ENCODE data around the gene CLEC3A. TPM values are rescaled to one million over a fixed set of nuclear protein-coding genes. Genes with fewer than 3 reads are reported as not detected.

Gene CLEC3A
- total RNA-seq, 1 donor from 2014 or later = not detected

- Histone ChIP-seq H3K27me3 (no peaks in the 10 kb centered on the region), H3K9me3 (no peaks in the 10 kb centered on the region), H3K4me3 (no peak overlapping the region), H3K36me3 (no peaks in the 10 kb centered on the region), H3K4me1 (peaks cover 28% of the 10 kb centered on the region), H3K27ac (peak overlapping the region; percentile 83)
- TF ChIP-seq CTCF (IDR thresholded peaks at IDR 0.05) (no peak), POLR2AphosphoS5 (IDR thresholded peaks at IDR 0.05; ENCODE audit: insufficient read depth in 1 of 2, low read depth in 1 of 2) (no peak), POLR2A (IDR thresholded peaks at IDR 0.05) (no peak)
- intact Hi-C loops (cut with DNase I) = no loop called here
- DNase-seq (ENCODE audit: extremely low spot score in 2 of 2) = peak in 1 of 2 donors; percentile 90
These were observed 29.0 kb upstream of the CLEC3A start for GRCh38 chr16:77993111-77993985.

GRCh38 chr16:77995843-77996455 is 26.4 kb upstream of the CLEC3A start:
- Histone ChIP-seq H3K27me3 (no peaks in the 10 kb centered on the region), H3K36me3 (no peaks in the 10 kb centered on the region), H3K4me3 (no peak overlapping the region), H3K4me1 (peaks cover 19% of the 10 kb centered on the region), H3K27ac (no peak overlapping the region), H3K9me3 (no peaks in the 10 kb centered on the region)
- intact Hi-C loops (cut with DNase I) = no loop called here
- no peak for TF ChIP-seq POLR2AphosphoS5 (IDR thresholded peaks at IDR 0.05; ENCODE audit: insufficient read depth in 1 of 2, low read depth in 1 of 2)
- no peak for DNase-seq (ENCODE audit: extremely low spot score in 2 of 2)

GRCh38 chr16:77998350-77999023 is 23.9 kb upstream of the CLEC3A start:
- no peaks in the 10 kb centered on the region for H3K36me3 ChIP-seq
- intact Hi-C loops (cut with DNase I) = no loop called here
- no peaks in the 10 kb centered on the region for H3K27me3 ChIP-seq
- H3K4me1 ChIP-seq = peaks cover 17% of the 10 kb centered on the region
- no peaks in the 10 kb centered on the region for H3K9me3 ChIP-seq
- no peak overlapping the region for H3K4me3 ChIP-seq
- TF ChIP-seq CTCF (IDR thresholded peaks at IDR 0.05) = no peak
- TF ChIP-seq POLR2AphosphoS5 (IDR thresholded peaks at IDR 0.05; ENCODE audit: insufficient read depth in 1 of 2, low read depth in 1 of 2) = no peak
- TF ChIP-seq POLR2A (IDR thresholded peaks at IDR 0.05) = no peak
- H3K27ac ChIP-seq = no peak overlapping the region
- no peak for DNase-seq (ENCODE audit: extremely low spot score in 2 of 2)

- H3K27me3 ChIP-seq = no peaks in the 10 kb centered on the region
- DNase-seq (ENCODE audit: extremely low spot score in 2 of 2) = no peak
- no peaks in the 10 kb centered on the region for H3K36me3 ChIP-seq
- no peak overlapping the region for H3K4me3 ChIP-seq
- TF ChIP-seq POLR2AphosphoS5 (IDR thresholded peaks at IDR 0.05; ENCODE audit: insufficient read depth in 1 of 2, low read depth in 1 of 2) (no peak), POLR2A (IDR thresholded peaks at IDR 0.05) (no peak), CTCF (IDR thresholded peaks at IDR 0.05) (no peak)
- intact Hi-C loops (cut with DNase I) = loop anchor here (10.0 kb wide), 1 partner anchor 327 kb away; no protein-coding TSS in a partner anchor
- no peak overlapping the region for H3K27ac ChIP-seq
- no peaks in the 10 kb centered on the region for H3K9me3 ChIP-seq
- peaks cover 8% of the 10 kb centered on the region for H3K4me1 ChIP-seq
These were observed 20.8 kb upstream of the CLEC3A start for GRCh38 chr16:78001451-78002025.

GRCh38 chr16:78002915-78003538 is 19.3 kb upstream of the CLEC3A start:
- DNase-seq (ENCODE audit: extremely low spot score in 2 of 2) = no peak
- Histone ChIP-seq H3K27ac (no peak overlapping the region), H3K9me3 (no peaks in the 10 kb centered on the region), H3K4me3 (no peak overlapping the region), H3K27me3 (no peaks in the 10 kb centered on the region), H3K36me3 (no peaks in the 10 kb centered on the region), H3K4me1 (peaks cover 8% of the 10 kb centered on the region)
- peak; percentile 54 to 82 (median 65) for TF ChIP-seq CTCF (IDR thresholded peaks at IDR 0.05)
- TF ChIP-seq POLR2AphosphoS5 (IDR thresholded peaks at IDR 0.05; ENCODE audit: insufficient read depth in 1 of 2, low read depth in 1 of 2) = peak in 1 of 2 donors; percentile 20
- no peak for TF ChIP-seq POLR2A (IDR thresholded peaks at IDR 0.05)
- intact Hi-C loops (cut with DNase I) = loop anchor here (10.0 kb wide), 1 partner anchor 328 kb away; no protein-coding TSS in a partner anchor

All from vagina (tissue), 2 donors.